SU-DHL-6 (cell line): ENCODE data around the gene OSBPL10.
"Not testable (repeated sequence)": the region's sequence is repeated elsewhere in the genome, so short reads cannot be mapped to it uniquely, and the experiment has no call there.

ENCODE experiments used
- H2AFZ ChIP-seq: fragments of 200-600 bp; sonication (generic); 2 replicates; pipeline ENCODE4 v1.6.1; 2014; ENCODE audit warnings: low read depth, mild to moderate bottlenecking, moderate library complexity, mixed read lengths, antibody characterized with exemption, low read length; ENCODE audit not compliant: severe bottlenecking
- H3F3A ChIP-seq: fragments of 200-600 bp; shearing (Covaris generic); 2 replicates; pipeline ENCODE4 v1.6.0; 2016; ENCODE audit warnings: antibody characterized with exemption, mild to moderate bottlenecking; ENCODE audit not compliant: insufficient read depth
- H3K27ac ChIP-seq: fragments of 200-600 bp; sonication (generic); 2 replicates; pipeline ENCODE4 v1.5.1; 2016; ENCODE audit warnings: low read depth, mild to moderate bottlenecking, low read length, moderate library complexity, mixed read lengths
- H3K27me3 ChIP-seq: fragments of 200-600 bp; sonication (generic), shearing (Covaris generic); 2 replicates; pipeline ENCODE4 v1.6.0; 2014; ENCODE audit warnings: mild to moderate bottlenecking, low read length
- H3K36me3 ChIP-seq: fragments of 200-600 bp; sonication (generic); 2 replicates; pipeline ENCODE4 v1.6.1; 2014; ENCODE audit warnings: mild to moderate bottlenecking, low read length, mixed read lengths
- H3K4me2 ChIP-seq: fragments of 300-600, 200-600 bp; shearing (Covaris generic), sonication (generic); 2 replicates; pipeline ENCODE4 v1.6.0; 2014; ENCODE audit warnings: low read length, low read depth, mild to moderate bottlenecking; ENCODE audit not compliant: poor library complexity, severe bottlenecking
- H3K4me3 ChIP-seq: fragments of 200-600 bp; sonication (generic); 2 replicates; pipeline ENCODE4 v1.5.1; 2014; ENCODE audit warnings: antibody characterized with exemption, low read length, mild to moderate bottlenecking, mixed read lengths; ENCODE audit not compliant: insufficient read depth, poor library complexity, severe bottlenecking
- H3K79me2 ChIP-seq: fragments of 200-600 bp; sonication (generic); 2 replicates; pipeline ENCODE4 v1.6.1; 2014; ENCODE audit warnings: mild to moderate bottlenecking, low read length, moderate library complexity; ENCODE audit not compliant: insufficient read depth
- H3K9ac ChIP-seq: fragments of 200-600 bp; sonication (generic); 2 replicates; pipeline ENCODE4 v1.7.0; 2014; ENCODE audit warnings: mild to moderate bottlenecking, low read length
- H3K9me2 ChIP-seq: fragments of 200-600 bp; sonication (generic); replicated peaks from 2 replicates; pipeline ENCODE4 v1.6.1; 2014; ENCODE audit warnings: low read length; ENCODE audit not compliant: insufficient read depth
- H3K9me3 ChIP-seq: fragments of 200-600 bp; sonication (generic); 2 replicates; pipeline ENCODE4 v1.6.1; 2014; ENCODE audit warnings: low read length, mixed read lengths; ENCODE audit not compliant: insufficient read depth
- H4K20me1 ChIP-seq: fragments of 200-600 bp; sonication (generic); 2 replicates; pipeline ENCODE4 v1.6.1; 2014; ENCODE audit warnings: low read depth, mild to moderate bottlenecking, antibody characterized with exemption, low read length, moderate library complexity, mixed read lengths
- EZH2phosphoT487 ChIP-seq: fragments of 200-600 bp; sonication (generic), shearing (Covaris generic); conservative IDR thresholded peaks from 2 replicates; pipeline ENCODE4 v1.6.1; 2018; ENCODE audit warnings: mild to moderate bottlenecking, antibody characterized with exemption, low read length, moderate library complexity, mixed read lengths
- TF ChIP-seq, protein P1 (sequence below): fragments of 200-600 bp; sonication (generic); IDR thresholded peaks from one replicate; pipeline ENCODE4 v1.5.1; 2017; ENCODE audit warnings: antibody characterized with exemption, mild to moderate bottlenecking, low read length, moderate library complexity; ENCODE audit not compliant: insufficient read depth, poor library complexity, severe bottlenecking

The OSBPL10 gene

DNA sequence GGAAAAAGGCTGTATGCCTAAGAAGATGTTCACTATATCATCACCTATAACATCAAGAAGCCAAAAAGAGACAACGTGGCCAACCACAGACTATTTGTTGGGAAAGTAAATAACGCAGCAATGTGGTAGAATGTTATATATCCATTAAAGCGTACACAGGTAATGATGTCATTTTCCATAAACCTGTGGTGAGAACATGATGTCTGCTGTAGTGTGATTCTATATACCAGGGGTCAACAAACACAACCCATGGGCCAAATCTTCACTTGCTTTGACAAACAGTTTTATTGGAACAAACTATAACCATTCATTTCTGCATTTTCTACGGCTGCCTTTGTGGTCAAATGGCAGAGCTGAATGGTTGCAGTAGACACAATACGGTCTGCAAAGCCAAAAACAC is 287.7 kb downstream of the OSBPL10 start:
- H3K9ac ChIP-seq = no peak overlapping the region

GRCh38 chr3:31692751-31693150 is 288.3 kb downstream of the OSBPL10 start:
- Histone ChIP-seq H3K27me3 (no peaks in the 10 kb centered on the region), H3K9me3 (no peaks in the 10 kb centered on the region), H2AFZ (no peak overlapping the region), H3F3A (no peaks in the 10 kb centered on the region), H3K4me2 (no peak overlapping the region), H3K9ac (no peak overlapping the region), H3K4me3 (no peak overlapping the region), H3K9me2 (no peaks in the 10 kb centered on the region), H3K79me2 (no peaks in the 10 kb centered on the region; the same call in 1 of the 2 replicates), H3K36me3 (peaks cover 29% of the 10 kb centered on the region), H4K20me1 (no peaks in the 10 kb centered on the region), H3K27ac (no peak overlapping the region)
- TF ChIP-seq, protein P1, sequence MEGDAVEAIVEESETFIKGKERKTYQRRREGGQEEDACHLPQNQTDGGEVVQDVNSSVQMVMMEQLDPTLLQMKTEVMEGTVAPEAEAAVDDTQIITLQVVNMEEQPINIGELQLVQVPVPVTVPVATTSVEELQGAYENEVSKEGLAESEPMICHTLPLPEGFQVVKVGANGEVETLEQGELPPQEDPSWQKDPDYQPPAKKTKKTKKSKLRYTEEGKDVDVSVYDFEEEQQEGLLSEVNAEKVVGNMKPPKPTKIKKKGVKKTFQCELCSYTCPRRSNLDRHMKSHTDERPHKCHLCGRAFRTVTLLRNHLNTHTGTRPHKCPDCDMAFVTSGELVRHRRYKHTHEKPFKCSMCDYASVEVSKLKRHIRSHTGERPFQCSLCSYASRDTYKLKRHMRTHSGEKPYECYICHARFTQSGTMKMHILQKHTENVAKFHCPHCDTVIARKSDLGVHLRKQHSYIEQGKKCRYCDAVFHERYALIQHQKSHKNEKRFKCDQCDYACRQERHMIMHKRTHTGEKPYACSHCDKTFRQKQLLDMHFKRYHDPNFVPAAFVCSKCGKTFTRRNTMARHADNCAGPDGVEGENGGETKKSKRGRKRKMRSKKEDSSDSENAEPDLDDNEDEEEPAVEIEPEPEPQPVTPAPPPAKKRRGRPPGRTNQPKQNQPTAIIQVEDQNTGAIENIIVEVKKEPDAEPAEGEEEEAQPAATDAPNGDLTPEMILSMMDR = no peak
- no peak for TF ChIP-seq EZH2phosphoT487

More for the DNA sequence above, 287.7 kb downstream of the OSBPL10 start:
- Histone ChIP-seq H3F3A (no peaks in the 10 kb centered on the region), H3K79me2 (no peaks in the 10 kb centered on the region; the same call in 1 of the 2 replicates), H3K4me2 (no peak overlapping the region), H2AFZ (no peak overlapping the region), H4K20me1 (no peaks in the 10 kb centered on the region), H3K9me3 (no peaks in the 10 kb centered on the region), H3K36me3 (peaks cover 29% of the 10 kb centered on the region), H3K27ac (no peak overlapping the region), H3K4me3 (no peak overlapping the region), H3K27me3 (no peaks in the 10 kb centered on the region), H3K9me2 (no peaks in the 10 kb centered on the region)
- no peak for TF ChIP-seq EZH2phosphoT487
- TF ChIP-seq, protein P1 = no peak

DNA sequence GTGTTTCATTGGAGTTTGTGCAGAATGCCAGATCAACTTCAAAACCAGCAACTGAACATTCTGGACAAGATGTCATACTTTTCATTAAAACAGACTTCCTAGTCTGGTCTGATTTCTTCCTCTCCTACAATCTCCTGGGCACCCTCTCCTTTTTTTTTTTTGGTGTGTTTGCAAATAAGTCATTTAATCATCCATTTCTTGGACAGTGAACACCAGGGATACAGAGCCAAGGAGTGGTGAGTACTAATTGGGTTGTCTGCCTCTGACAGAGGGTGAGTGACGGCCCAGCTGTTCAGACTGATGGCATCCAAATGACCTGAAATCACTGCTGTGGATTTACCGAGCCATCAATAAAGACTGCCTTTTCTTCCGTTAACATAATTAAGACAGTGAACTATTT is 290.3 kb downstream of the OSBPL10 start:
- Histone ChIP-seq H3K36me3 (peaks cover 33% of the 10 kb centered on the region), H3K79me2 (peaks cover 3% of the 10 kb centered on the region; the same call in 1 of the 2 replicates), H4K20me1 (no peaks in the 10 kb centered on the region), H3F3A (no peaks in the 10 kb centered on the region), H2AFZ (no peak overlapping the region), H3K4me2 (no peak overlapping the region), H3K27me3 (no peaks in the 10 kb centered on the region), H3K9me3 (no peaks in the 10 kb centered on the region), H3K4me3 (no peak overlapping the region), H3K9me2 (no peaks in the 10 kb centered on the region), H3K27ac (no peak overlapping the region), H3K9ac (no peak overlapping the region)
- no peak for TF ChIP-seq EZH2phosphoT487
- TF ChIP-seq, protein P1 = no peak

GRCh38 chr3:31689523-31689922 is 291.5 kb downstream of the OSBPL10 start:
- not testable (repeated sequence) for H3K27me3 ChIP-seq, H3K4me2 ChIP-seq, H3K9me3 ChIP-seq, H4K20me1 ChIP-seq, H3K27ac ChIP-seq, H3K9ac ChIP-seq, H3K9me2 ChIP-seq, H2AFZ ChIP-seq, H3K4me3 ChIP-seq, H3K79me2 ChIP-seq, H3F3A ChIP-seq
- H3K36me3 ChIP-seq = peaks cover 33% of the 10 kb centered on the region
